HG03354 (cell line): ENCODE data around the gene LCE2B.
A peak's percentile ranks its signal among the peaks of the same experiment; 100 is the strongest.
"Not testable (repeated sequence)": the region's sequence is repeated elsewhere in the genome, so short reads cannot be mapped to it uniquely, and the experiment has no call there.

Source experiments
- ATAC-seq: cut with Tn5 transposase; IDR thresholded peaks from one replicate; pipeline ENCODE4 v1.9.1; 2021; ENCODE audit warnings: mild to moderate bottlenecking; ENCODE audit not compliant: unreplicated experiment, poor library complexity, severe bottlenecking

LCE2B gene

GRCh38 chr1:152685823-152686222 lies at the start of gene LCE2B:
Gene LCE2B, plus strand, starts transcription at chr1:152686123. Its CDS starts 721 bp downstream, at chr1:152686844.
- not testable (repeated sequence) for ATAC-seq

- ATAC-seq, result no peak
These were observed 45.6 kb upstream of the LCE2B start for GRCh38 chr1:152640351-152640750.

DNA sequence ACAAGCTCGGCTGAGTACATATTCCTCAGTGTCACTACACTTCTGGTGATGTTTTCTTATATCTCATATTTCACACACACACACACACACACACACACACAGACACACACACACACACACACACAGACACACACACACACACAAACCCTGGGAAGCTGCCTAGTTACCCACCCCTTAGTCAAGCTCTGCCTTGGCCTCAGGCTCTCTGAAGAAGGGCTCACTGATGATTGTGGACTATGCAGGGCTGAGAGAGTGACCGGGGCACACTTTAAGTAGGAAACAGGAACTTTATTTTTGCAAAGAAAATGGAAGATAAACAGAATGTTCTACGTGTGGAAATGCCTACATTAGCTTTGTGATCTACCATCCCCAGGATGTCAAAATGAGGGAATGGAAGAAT lies 42.0 kb upstream of the LCE2B start:
- ATAC-seq, result no peak

DNA sequence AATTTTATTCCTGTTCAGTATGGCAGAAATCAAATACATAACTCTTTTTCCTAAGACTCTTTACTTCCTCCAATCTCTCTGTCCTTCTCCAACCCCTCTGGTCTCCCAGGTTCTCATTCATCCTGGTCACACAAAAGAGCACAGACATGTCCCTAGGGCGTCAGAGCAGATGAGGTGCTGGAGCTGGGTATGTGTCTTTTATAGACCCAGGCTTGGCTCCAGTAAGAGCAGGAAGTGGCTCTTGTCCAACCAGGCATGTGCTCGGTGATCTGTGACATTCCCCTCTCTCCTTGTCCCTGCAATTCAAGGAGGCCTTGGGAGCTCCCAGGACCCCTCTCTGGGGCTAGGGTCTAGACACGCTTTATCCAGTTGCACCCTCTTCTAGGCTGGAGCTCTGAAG lies 40.8 kb upstream of the LCE2B start:
- ATAC-seq, result no peak

DNA sequence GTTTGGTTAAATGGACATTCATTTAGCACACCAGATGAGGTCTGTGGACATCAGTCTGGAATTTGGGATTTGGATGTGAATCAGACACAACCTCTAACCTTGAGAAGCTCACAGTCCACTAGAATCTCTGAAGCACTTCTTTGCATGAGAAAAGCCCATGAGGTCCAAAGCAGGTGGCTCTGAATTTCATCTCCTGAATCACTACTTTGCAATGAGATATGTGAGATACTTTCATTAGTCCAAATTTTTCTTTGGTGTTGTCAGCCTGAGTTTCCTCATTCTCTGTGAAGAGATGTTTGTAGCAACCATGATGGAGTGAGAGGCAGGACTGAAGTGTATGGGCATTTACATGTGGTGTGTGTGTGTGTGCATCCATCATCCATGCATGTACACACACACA lies 39.3 kb upstream of the LCE2B start:
- no peak for ATAC-seq

- peak; percentile 46 for ATAC-seq
These were observed 31.8 kb upstream of the LCE2B start for GRCh38 chr1:152654110-152654509.

GRCh38 chr1:152656459-152656858 lies 29.5 kb upstream of the LCE2B start:
- ATAC-seq, result no peak

DNA sequence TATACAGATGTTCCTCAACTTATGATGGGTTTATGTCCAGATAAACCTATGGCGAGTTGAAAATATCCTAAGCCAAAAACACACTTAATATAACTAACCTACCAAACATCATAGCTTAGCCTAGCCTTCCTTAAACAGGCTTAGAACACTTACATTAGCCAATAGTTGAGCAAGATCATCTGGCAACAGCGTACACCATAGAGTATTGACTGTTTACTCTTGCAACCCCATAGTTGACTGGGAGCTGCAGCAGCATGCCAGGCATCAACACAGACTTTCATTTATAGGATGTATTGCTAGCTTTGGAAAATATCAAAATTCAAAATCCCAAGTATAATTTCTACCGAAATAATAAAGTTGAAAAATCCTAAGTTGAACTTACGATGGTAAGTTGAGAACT lies 28.2 kb upstream of the LCE2B start:
- ATAC-seq, result no peak

DNA sequence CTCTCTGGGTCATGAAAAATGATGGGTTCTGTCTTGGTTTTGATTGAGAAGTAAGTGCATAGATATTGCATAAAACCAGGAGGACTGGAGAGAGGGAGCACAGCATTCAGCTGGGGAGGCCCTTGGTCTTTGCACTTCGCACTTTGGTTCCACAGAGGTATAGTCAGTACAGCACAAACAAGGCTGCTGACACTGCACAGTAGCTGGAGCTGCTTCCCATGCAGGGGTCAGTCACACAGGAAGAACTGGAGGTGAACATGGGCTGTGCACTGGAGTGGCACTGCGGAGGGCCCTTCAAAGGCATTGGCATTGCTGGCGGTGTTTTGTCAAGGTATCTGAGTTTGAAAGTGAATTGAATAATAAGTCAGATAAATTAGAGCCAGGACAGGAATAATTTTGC lies 27.3 kb upstream of the LCE2B start:
- ATAC-seq, result no peak

DNA sequence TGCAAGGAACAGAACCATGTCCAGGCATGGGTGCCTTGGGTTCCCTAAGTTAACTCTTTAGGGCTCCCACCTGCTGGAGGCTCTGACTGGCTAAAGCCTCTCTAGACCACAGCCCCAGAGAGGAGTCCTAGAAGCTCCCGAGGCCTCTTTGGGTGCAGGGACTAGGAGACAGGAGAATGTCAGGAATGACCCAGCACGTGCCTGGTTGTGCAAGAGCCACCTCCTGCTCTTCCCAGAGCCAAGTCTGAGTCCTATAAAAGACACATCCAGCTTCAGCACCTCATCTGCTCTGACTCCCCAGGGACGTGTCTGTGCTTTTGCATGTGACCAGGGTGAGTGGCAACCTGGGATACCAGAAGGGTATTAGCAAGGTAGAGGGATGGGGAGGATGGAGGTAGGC lies 22.8 kb upstream of the LCE2B start, which contains the start of gene LCE2D:
TSS of gene LCE2D (plus strand) at position 283 of the 400 bp plus-strand sequence. CDS start 726 bp downstream, outside the sequence.
- ATAC-seq, result no peak

DNA sequence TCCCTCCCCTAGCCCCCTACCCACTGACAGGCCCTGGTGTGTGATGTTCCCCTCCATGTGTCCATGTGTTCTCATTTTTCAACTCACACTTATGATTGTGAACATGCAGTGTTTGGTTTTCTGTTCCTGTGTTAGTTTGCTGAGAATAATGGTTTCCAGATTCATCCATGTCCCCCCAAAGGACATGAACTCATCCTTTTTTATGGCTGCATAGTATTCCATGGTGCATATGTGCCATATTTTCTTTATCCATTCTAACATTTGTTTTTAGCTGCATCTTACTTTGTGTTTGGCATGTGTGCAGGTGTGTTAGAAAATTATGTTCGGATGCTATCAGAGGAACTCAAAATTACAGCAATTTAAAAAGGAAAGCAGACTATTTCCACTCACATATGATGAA lies 19.8 kb upstream of the LCE2B start:
- ATAC-seq, result not testable (repeated sequence)

DNA sequence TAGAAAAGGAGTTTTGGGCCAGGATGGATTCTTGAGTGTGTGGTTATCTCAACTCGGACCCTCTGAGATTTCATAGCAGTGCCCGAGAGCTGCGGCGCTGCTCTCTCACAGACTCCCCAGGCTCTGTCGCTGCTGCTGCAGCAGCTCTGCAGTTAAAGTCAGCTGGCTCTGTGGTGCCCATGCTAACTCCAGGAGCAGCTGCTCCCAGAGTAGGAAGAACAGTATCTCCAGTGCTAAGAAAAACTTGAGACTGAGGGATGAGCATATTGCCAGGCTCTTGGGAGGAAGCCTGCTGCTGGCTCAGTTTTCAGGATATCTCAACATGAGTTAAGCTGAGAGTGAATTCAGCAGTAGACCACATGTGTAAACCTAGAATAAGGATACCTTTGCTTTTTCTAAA lies 18.3 kb upstream of the LCE2B start:
- no peak for ATAC-seq

- no peak for ATAC-seq
These were observed 12.9 kb upstream of the LCE2B start for GRCh38 chr1:152673016-152673415.

DNA sequence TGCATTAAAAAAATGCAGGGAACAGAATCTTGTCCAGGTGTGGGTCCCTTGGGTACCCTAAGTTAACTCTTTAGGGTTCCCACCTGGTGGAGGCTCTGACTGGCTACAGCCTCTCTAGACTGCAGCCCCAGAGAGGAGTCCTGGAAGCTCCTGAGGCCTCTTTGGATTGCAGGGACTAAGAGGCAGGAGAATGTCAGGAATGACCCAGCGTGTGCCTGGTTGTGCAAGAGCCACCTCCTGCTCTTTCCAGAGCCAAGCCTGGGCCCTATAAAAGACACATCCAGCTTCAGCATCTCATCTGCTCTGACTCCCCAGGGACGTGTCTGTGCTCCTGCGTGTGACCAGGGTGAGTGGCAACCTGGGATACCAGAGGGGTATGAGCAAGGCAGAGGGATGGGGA lies 10.9 kb upstream of the LCE2B start, which contains the start of gene LCE2C:
TSS of gene LCE2C (plus strand) at position 297 of the 400 bp plus-strand sequence. CDS start 737 bp downstream, outside the sequence.
- not testable (repeated sequence) for ATAC-seq

DNA sequence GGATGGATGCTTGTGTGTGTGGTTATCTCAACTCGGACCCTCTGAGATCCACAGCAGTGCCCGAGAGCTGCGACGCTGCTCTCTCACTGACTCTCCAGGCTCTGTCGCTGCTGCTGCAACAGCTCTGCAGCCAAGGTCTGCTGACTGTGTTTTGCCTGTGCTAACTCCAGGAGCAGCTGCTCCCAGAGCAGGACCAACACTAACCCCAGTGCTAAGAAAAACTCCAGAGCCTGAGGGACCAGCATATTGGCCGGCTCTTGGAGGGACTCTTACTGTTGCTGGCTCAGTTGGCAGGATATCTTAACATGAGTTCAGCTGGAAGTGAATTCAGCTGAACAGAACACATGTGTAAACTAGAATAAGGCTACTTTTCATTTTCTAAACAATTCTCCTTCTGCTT lies 6.5 kb upstream of the LCE2B start:
- no peak for ATAC-seq

GRCh38 chr1:152681616-152682015 lies 4.3 kb upstream of the LCE2B start:
- ATAC-seq, result no peak

DNA sequence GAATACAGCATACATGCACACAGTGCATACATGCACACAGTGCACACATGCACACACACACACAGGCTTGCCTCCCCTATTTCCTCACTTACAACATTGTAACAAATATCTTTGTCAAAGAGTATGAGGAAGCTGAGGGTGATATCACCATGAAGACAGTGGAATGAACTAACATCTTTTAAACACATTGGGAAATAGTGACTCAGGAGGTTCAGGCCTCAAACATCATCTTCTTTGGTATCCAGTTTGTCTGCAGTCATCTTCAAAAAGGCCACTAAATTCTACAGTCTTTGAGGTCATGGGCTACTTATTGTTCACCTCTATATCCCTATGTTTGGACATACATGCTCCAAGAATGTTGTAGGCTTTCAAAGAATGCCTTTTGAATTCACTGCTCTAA lies 2.1 kb upstream of the LCE2B start:
- no peak for ATAC-seq

DNA sequence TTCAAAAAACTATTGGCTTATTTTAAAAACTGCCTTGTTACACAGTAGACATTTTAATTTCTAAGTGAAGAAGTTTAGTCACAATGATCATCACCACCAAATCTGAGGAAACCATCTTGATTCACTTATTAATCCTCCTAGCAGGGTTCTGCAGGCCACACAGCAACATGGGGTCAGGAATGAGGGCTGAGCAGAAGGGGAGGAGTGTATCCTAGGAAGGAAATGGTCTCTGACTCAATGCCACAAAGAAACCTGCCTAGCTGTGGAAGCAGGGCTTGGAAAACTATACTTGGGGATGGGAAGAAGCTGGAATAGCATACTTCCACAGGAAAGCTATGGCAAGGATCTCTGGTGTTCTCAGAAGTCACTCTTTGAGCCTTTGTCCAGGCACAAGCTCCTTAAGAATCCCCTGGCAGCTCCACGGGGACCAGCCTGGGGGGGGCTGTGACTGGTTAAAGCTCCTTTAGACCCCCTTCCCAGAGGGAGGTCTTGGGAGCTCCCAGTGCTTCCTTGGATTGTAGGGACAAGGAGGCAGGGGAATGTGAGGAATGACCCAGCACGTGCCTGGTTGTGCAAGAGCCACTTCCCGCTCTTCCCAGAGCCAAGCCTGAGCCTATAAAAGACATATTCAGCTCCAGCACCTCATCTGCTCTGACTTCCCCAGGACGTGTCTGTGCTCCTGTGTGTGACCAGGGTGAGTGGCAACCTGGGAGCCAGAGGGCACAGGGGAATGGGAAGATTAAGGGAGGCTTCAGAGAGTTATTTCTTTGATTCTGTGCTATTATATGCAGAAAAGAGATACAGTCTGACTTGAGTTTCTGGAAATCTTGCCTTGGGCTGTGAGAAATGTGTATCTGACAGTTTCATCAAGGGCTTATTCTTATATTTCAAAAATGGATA lies 12.0 kb downstream of the LCE2B start, which contains the start of gene LCE2A:
TSS of gene LCE2A (plus strand) at position 645 of the 900 bp plus-strand sequence. CDS start 557 bp downstream, outside the sequence.
- no peak for ATAC-seq

- no peak for ATAC-seq
These were observed 13.8 kb downstream of the LCE2B start for GRCh38 chr1:152699746-152700145.

- no peak for ATAC-seq
These were observed 21.9 kb downstream of the LCE2B start, which contains the start of gene LCE4A for GRCh38 chr1:152707860-152708259. Gene LCE4A, plus strand, starts transcription at chr1:152708160. Its CDS starts 916 bp downstream, at chr1:152709076.

DNA sequence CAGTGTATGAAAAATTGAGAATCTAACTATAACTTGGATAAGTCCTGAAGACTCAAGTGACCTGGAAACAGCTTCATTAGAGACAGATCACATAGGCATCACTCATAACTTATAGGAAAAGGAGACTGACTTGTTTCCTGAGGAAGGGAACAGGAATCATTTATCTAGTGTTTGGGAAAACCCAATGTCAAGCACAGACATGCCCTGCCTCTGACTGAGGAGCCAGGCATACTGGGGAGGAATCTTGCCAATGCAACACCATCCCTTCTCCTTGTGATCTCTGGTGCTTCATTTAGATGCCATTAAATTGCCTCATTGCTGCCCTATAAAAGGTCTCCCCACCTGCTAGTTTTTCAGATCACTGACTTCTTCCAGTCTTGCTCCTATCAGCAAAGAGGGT lies 32.3 kb downstream of the LCE2B start:
- ATAC-seq, result no peak
